Liver (tissue), 9 donors: Measurements from ENCODE around the gene ST3GAL5. TPM values are rescaled to one million over a fixed set of nuclear protein-coding genes. Genes with fewer than 3 reads are reported as not detected.
A peak's percentile ranks its signal among the peaks of the same experiment; 100 is the strongest.

Experiments
- DNase-seq: peaks from one replicate; pipeline ENCODE4 v3.0.0-alpha.2; 2017; ENCODE audit warnings: low spot score
- H3K27ac ChIP-seq, 2 donors: one replicate each; pipeline ENCODE4 v1.7.0; 2013; ENCODE audit warnings: inconsistent platforms in 2 of 2, low read length in 2 of 2, control low read depth in 1 of 2, low read depth in 1 of 2, mild to moderate bottlenecking in 1 of 2
- H3K27me3 ChIP-seq, 4 donors: one replicate each; pipeline versions ENCODE4 v1.6.1 to v1.7.0; 2013; ENCODE audit warnings: low read length in 3 of 4, inconsistent platforms in 1 of 4, mild to moderate bottlenecking in 1 of 4, moderate library complexity in 1 of 4; ENCODE audit not compliant: control insufficient read depth in 4 of 4, insufficient read depth in 4 of 4
- H3K36me3 ChIP-seq, 4 donors: one replicate each; pipeline versions ENCODE4 v1.6.1 to v1.7.0; 2013; ENCODE audit warnings: low read length in 3 of 4, mild to moderate bottlenecking in 3 of 4, low read depth in 1 of 4, moderate library complexity in 1 of 4; ENCODE audit not compliant: control insufficient read depth in 4 of 4, insufficient read depth in 3 of 4
- H3K4me1 ChIP-seq, 4 donors: one replicate each; pipeline versions ENCODE4 v1.6.1 to v1.7.0; 2013; ENCODE audit warnings: low read length in 3 of 4, mild to moderate bottlenecking in 3 of 4, moderate library complexity in 1 of 4; ENCODE audit not compliant: control insufficient read depth in 4 of 4, insufficient read depth in 4 of 4
- H3K4me3 ChIP-seq, 3 donors: one replicate each; pipeline versions ENCODE4 v1.6.1 to v1.7.0; 2013; ENCODE audit warnings: low read length in 3 of 3, control low read depth in 1 of 3, low read depth in 1 of 3, mild to moderate bottlenecking in 1 of 3
- H3K9ac ChIP-seq, 2 donors: one replicate each; pipeline ENCODE4 v1.7.0; 2013; ENCODE audit warnings: low read length in 2 of 2, mild to moderate bottlenecking in 2 of 2, moderate library complexity in 2 of 2, control low read depth in 1 of 2, low read depth in 1 of 2
- H3K9me3 ChIP-seq, 4 donors: one replicate each; pipeline versions ENCODE4 v1.6.1 to v1.7.0; 2013; ENCODE audit warnings: low read length in 3 of 4; ENCODE audit not compliant: control insufficient read depth in 4 of 4
- EGR1 ChIP-seq, 2 donors: IDR thresholded peaks; 2 replicates each; pipeline ENCODE4 v1.6.1; 2016 to 2018; ENCODE audit warnings: antibody characterized with exemption in 2 of 2, low read depth in 2 of 2
- FOXA1 ChIP-seq: IDR thresholded peaks from 2 replicates; pipeline ENCODE4 v1.6.1; 2016; ENCODE audit warnings: antibody characterized with exemption
- FOXA2 ChIP-seq: IDR thresholded peaks from 2 replicates; pipeline ENCODE4 v1.6.1; 2016; ENCODE audit warnings: antibody characterized with exemption
- GABPA ChIP-seq, 2 donors: IDR thresholded peaks in 1 of 2; conservative IDR thresholded peaks in 1 of 2; 2 replicates each; pipeline ENCODE4 v1.6.1; 2016; ENCODE audit warnings: antibody characterized with exemption in 2 of 2, mild to moderate bottlenecking in 1 of 2, moderate library complexity in 1 of 2
- HNF4A ChIP-seq, 2 donors: conservative IDR thresholded peaks; 2 replicates each; pipeline ENCODE4 v1.6.1; 2016; ENCODE audit warnings: antibody characterized with exemption in 2 of 2, mild to moderate bottlenecking in 2 of 2
- HNF4G ChIP-seq: IDR thresholded peaks from 2 replicates; pipeline ENCODE4 v1.6.1; 2016; ENCODE audit warnings: antibody characterized with exemption
- JUND ChIP-seq, 2 donors: IDR thresholded peaks; 2 replicates each; pipeline ENCODE4 v1.6.1; 2016; ENCODE audit warnings: antibody characterized with exemption in 2 of 2
- NR2F2 ChIP-seq: IDR thresholded peaks from 2 replicates; pipeline ENCODE4 v1.6.1; 2016; ENCODE audit warnings: antibody characterized with exemption
- RAD21 ChIP-seq, 2 donors: IDR thresholded peaks; 2 replicates each; pipeline ENCODE4 v1.6.1; 2016; ENCODE audit warnings: antibody characterized with exemption in 2 of 2, mild to moderate bottlenecking in 2 of 2
- RXRA ChIP-seq, 2 donors: IDR thresholded peaks; 2 replicates each; pipeline ENCODE4 v1.6.1; 2017 to 2018; ENCODE audit warnings: antibody characterized with exemption in 2 of 2, mild to moderate bottlenecking in 1 of 2
- SP1 ChIP-seq: IDR thresholded peaks from 2 replicates; pipeline ENCODE4 v1.6.1; 2018; ENCODE audit warnings: antibody characterized with exemption, mild to moderate bottlenecking
- TAF1 ChIP-seq: conservative IDR thresholded peaks from 2 replicates; pipeline ENCODE4 v1.6.1; 2016; ENCODE audit warnings: antibody characterized with exemption, mild to moderate bottlenecking
- YY1 ChIP-seq: IDR thresholded peaks from 2 replicates; pipeline ENCODE4 v1.6.1; 2016; ENCODE audit warnings: antibody characterized with exemption, mild to moderate bottlenecking
- WGBS: extraction: QIAGEN DNeasy Blood & Tissue Kit; methylation state at CpG from one replicate; pipeline ENCODE4 v1.1.7; 2013; 5-methylcytosine and 5-hydroxymethylcytosine counted together
- polyA plus RNA-seq, 2 donors: library from polyadenylated mRNA; stranded (reverse) in 1 of 2; unstranded in 1 of 2; fragments of 200-250 nt in 1 of 2; fragments of >200 nt in 1 of 2; fragmentation: Nextera tagmentation in 1 of 2; extraction: Ambion mirVana in 1 of 2; gene quantifications; one replicate each; pipeline versions ENCODE4 v1.2.1 to v1.2.3, GENCODE V29; 2013 to 2015
- total RNA-seq, 2 donors: library from RNA; depleted of rRNA; stranded (reverse); fragments of >200 nt; gene quantifications; one replicate each; pipeline ENCODE4 v1.2.3, GENCODE V29; 2014
- TF ChIP-seq, protein P1 (sequence below): IDR thresholded peaks from 2 replicates; pipeline ENCODE4 v1.6.1; 2016; ENCODE audit warnings: antibody characterized with exemption
- TF ChIP-seq, protein P2 (sequence below): IDR thresholded peaks from 2 replicates; pipeline ENCODE4 v1.6.1; 2016; ENCODE audit warnings: antibody characterized with exemption
- TF ChIP-seq, protein P3 (sequence below): IDR thresholded peaks from 2 replicates; pipeline ENCODE4 v1.6.1; 2016; ENCODE audit warnings: antibody characterized with exemption, mild to moderate bottlenecking
- TF ChIP-seq, protein P4 (sequence below): fragments of 150-350 bp; IDR thresholded peaks from 2 replicates; pipeline ENCODE4 v1.5.1; 2017; ENCODE audit warnings: improper control_type of control experiment, low read depth, low read length; ENCODE audit not compliant: missing input control
- TF ChIP-seq, protein P5 (sequence below): IDR thresholded peaks from 2 replicates; pipeline ENCODE4 v1.6.1; 2016; ENCODE audit warnings: antibody characterized with exemption
- donor health status: healthy.
- donor health status: healthy.
- donor health status: healthy.
- donor health status: healthy.
- donor health status: healthy.

Gene ST3GAL5
- total and polyA plus RNA-seq, 4 donors: 4.5 to 17.0 (median 9.0) TPM

DNA sequence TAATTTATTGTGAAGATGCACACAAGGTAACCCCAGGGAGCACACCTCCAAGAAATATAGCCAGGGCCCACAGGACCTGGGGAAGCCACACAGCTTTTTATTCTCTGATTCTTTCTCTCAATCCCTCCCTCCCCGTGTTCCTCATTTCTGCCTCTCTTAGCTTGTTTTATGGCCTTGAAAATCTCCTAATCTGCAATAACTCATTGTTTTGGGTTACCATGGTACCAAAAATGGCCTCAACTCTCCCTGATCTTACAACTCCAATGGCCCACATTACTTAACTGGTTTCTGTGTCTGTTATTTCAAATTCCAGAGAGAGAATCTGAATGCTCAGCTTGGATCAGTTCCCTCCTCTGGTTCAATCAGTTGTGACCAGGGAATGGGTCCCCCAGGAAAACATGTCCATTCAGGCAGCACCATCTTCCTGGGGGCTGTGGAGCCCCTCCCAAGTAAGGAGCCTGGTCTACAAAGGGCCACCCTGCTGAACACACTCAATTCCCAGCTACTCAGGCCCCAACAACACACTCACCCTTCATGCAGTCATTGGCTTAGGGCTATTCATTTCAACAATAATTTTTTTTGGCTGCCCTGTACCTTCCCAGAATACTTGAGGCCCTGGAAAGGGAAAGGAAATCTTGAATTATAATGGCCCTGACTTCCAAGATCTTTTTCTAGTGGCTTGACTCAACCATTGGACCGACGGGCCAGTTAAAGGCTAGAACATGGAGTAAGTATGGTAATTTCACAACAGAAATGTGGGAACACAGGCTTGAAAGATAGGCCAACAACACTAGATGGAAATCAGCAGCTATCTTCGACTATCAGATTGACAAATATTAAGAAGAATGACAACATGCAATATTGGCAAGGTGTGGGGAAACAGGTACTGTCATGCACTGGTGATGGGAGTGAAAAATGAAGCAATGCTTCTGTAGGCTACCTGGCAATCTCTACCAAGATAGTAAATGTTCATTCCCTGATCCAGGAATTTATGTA lies 41.6 kb upstream of the ST3GAL5 start:
- no peaks in the 10 kb centered on the region for H3K27me3 ChIP-seq
- 56% methylated on average over 4 of the region's 4 CpGs for WGBS
- H3K9ac ChIP-seq: no peak overlapping the region
- TF ChIP-seq HNF4A (conservative IDR thresholded peaks at IDR 0.05) (peak; percentile 48 to 64), SP1 (peak; percentile 31), RXRA (IDR thresholded peaks at IDR 0.05) (peak; percentile 35 to 79), RAD21 (IDR thresholded peaks at IDR 0.05) (peak; percentile 26 to 32), FOXA2 (peak; percentile 27), JUND (IDR thresholded peaks at IDR 0.05) (peak in 1 of 2 donors; percentile 43), GABPA (IDR thresholded peaks at IDR 0.05 in 1 of 2, conservative IDR thresholded peaks at IDR 0.05 in 1 of 2) (no peak), YY1 (peak; percentile 67), HNF4G (no peak), NR2F2 (no peak), TAF1 (no peak), FOXA1 (no peak), EGR1 (IDR thresholded peaks at IDR 0.05; ENCODE audit: low read depth in 2 of 2) (no peak)
- TF ChIP-seq, protein P1, sequence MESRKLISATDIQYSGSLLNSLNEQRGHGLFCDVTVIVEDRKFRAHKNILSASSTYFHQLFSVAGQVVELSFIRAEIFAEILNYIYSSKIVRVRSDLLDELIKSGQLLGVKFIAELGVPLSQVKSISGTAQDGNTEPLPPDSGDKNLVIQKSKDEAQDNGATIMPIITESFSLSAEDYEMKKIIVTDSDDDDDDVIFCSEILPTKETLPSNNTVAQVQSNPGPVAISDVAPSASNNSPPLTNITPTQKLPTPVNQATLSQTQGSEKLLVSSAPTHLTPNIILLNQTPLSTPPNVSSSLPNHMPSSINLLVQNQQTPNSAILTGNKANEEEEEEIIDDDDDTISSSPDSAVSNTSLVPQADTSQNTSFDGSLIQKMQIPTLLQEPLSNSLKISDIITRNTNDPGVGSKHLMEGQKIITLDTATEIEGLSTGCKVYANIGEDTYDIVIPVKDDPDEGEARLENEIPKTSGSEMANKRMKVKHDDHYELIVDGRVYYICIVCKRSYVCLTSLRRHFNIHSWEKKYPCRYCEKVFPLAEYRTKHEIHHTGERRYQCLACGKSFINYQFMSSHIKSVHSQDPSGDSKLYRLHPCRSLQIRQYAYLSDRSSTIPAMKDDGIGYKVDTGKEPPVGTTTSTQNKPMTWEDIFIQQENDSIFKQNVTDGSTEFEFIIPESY: no peak
- TF ChIP-seq, protein P2, sequence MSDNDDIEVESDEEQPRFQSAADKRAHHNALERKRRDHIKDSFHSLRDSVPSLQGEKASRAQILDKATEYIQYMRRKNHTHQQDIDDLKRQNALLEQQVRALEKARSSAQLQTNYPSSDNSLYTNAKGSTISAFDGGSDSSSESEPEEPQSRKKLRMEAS: peak; percentile 31
- TF ChIP-seq, protein P3, sequence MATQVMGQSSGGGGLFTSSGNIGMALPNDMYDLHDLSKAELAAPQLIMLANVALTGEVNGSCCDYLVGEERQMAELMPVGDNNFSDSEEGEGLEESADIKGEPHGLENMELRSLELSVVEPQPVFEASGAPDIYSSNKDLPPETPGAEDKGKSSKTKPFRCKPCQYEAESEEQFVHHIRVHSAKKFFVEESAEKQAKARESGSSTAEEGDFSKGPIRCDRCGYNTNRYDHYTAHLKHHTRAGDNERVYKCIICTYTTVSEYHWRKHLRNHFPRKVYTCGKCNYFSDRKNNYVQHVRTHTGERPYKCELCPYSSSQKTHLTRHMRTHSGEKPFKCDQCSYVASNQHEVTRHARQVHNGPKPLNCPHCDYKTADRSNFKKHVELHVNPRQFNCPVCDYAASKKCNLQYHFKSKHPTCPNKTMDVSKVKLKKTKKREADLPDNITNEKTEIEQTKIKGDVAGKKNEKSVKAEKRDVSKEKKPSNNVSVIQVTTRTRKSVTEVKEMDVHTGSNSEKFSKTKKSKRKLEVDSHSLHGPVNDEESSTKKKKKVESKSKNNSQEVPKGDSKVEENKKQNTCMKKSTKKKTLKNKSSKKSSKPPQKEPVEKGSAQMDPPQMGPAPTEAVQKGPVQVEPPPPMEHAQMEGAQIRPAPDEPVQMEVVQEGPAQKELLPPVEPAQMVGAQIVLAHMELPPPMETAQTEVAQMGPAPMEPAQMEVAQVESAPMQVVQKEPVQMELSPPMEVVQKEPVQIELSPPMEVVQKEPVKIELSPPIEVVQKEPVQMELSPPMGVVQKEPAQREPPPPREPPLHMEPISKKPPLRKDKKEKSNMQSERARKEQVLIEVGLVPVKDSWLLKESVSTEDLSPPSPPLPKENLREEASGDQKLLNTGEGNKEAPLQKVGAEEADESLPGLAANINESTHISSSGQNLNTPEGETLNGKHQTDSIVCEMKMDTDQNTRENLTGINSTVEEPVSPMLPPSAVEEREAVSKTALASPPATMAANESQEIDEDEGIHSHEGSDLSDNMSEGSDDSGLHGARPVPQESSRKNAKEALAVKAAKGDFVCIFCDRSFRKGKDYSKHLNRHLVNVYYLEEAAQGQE: no peak
- TF ChIP-seq, protein P4, sequence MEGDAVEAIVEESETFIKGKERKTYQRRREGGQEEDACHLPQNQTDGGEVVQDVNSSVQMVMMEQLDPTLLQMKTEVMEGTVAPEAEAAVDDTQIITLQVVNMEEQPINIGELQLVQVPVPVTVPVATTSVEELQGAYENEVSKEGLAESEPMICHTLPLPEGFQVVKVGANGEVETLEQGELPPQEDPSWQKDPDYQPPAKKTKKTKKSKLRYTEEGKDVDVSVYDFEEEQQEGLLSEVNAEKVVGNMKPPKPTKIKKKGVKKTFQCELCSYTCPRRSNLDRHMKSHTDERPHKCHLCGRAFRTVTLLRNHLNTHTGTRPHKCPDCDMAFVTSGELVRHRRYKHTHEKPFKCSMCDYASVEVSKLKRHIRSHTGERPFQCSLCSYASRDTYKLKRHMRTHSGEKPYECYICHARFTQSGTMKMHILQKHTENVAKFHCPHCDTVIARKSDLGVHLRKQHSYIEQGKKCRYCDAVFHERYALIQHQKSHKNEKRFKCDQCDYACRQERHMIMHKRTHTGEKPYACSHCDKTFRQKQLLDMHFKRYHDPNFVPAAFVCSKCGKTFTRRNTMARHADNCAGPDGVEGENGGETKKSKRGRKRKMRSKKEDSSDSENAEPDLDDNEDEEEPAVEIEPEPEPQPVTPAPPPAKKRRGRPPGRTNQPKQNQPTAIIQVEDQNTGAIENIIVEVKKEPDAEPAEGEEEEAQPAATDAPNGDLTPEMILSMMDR: no peak
- TF ChIP-seq, protein P5, sequence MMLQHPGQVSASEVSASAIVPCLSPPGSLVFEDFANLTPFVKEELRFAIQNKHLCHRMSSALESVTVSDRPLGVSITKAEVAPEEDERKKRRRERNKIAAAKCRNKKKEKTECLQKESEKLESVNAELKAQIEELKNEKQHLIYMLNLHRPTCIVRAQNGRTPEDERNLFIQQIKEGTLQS: peak; percentile 30
- peaks cover under 1 to 5% (median 3%) of the 10 kb centered on the region in 4 donors for H3K4me1 ChIP-seq
- no peaks in the 10 kb centered on the region for H3K9me3 ChIP-seq
- H3K27ac ChIP-seq: no peak overlapping the region
- no peak for DNase-seq
- no peaks in the 10 kb centered on the region for H3K36me3 ChIP-seq
- no peak overlapping the region for H3K4me3 ChIP-seq
